K562 (cell line): ENCODE results near the gene MS4A7. TPM values are rescaled to one million over a fixed set of nuclear protein-coding genes. Genes with fewer than 3 reads are reported as not detected.

Experiments
- ATAC-seq: fragments of 200-7000 bp; cut with Tn5 transposase; 3 replicates; pipeline ENCODE4 v1.9.1; 2020; ENCODE audit warnings: moderate library complexity
- BruUV-seq: library from RNA; stranded (reverse); fragments of 400-500 nt; replicated peaks from 2 replicates; lab custom pipeline; 2021; lab: Mats Ljungman, UMichigan
- CTCF ChIA-PET: fragments of 300-600 bp; formaldehyde crosslinking; extraction: SDS; loops from one replicate; lab custom pipeline; 2021; ENCODE audit warnings: low intra/inter-chr PET ratio; lab: Yijun Ruan, JAX
- POLR2A ChIA-PET: fragments of 300-600, 350-650 bp; sonication (Branson Sonifier 250); formaldehyde crosslinking; extraction: SDS; loops from one replicate; lab custom pipeline; 2021; ENCODE audit warnings: antibody characterized with exemption, inconsistent platforms; lab: Yijun Ruan, JAX
- DNase-seq, 4 experiments: peaks; one replicate each; pipeline versions ENCODE4 v3.0.0 to v3.0.0-alpha.2; 2011 to 2018; ENCODE audit warnings: low spot score in 3 of 4, mixed read lengths in 3 of 4; ENCODE audit errors: extremely low read depth in 1 of 4
- FAIRE-seq: peaks from 2 replicates; lab custom pipeline; 2011; peaks lifted over from hg19 to GRCh38; lab: Jason Lieb, UNC
- H2AFZ ChIP-seq: 2 replicates; pipeline ENCODE4 v1.6.0; 2011; ENCODE audit warnings: low read depth, low read length, control low read depth, inconsistent platforms
- H3K27ac ChIP-seq: fragments of 200-600 bp; 3 replicates; pipeline ENCODE4 v1.8.0; 2011; ENCODE audit warnings: low read depth, mild to moderate bottlenecking, control low read depth, inconsistent platforms, low read length, moderate library complexity, mixed read lengths; ENCODE audit errors: extremely low read depth
- H3K27me3 ChIP-seq, 2 experiments: fragments of 300-600 bp in 1 of 2; 2 replicates in 1 of 2; 3 replicates in 1 of 2; pipeline versions ENCODE4 v1.6.0 to v1.8.0; 2011; ENCODE audit warnings: inconsistent platforms in 2 of 2, low read length in 2 of 2, mild to moderate bottlenecking in 1 of 2, mixed read lengths in 1 of 2, moderate library complexity in 1 of 2; ENCODE audit not compliant: control insufficient read depth in 2 of 2, insufficient read depth in 2 of 2
- H3K36me3 ChIP-seq: fragments of 300-600 bp; 3 replicates; pipeline ENCODE4 v1.8.0; 2011; ENCODE audit warnings: mild to moderate bottlenecking, low read length, inconsistent platforms; ENCODE audit not compliant: control insufficient read depth, insufficient read depth
- H3K4me1 ChIP-seq, 2 experiments: fragments of 200-600 bp in 1 of 2; replicated peaks in 1 of 2; 2 replicates in 1 of 2; 3 replicates in 1 of 2; pipeline versions ENCODE4 v1.5.1 to v1.8.0; 2011; ENCODE audit warnings: inconsistent platforms in 2 of 2, low read length in 2 of 2, mild to moderate bottlenecking in 1 of 2, mixed read lengths in 1 of 2, moderate library complexity in 1 of 2; ENCODE audit not compliant: control insufficient read depth in 2 of 2, insufficient read depth in 2 of 2
- H3K4me2 ChIP-seq: 2 replicates; pipeline ENCODE4 v1.6.1; 2011; ENCODE audit warnings: low read length, control low read depth, inconsistent platforms, mixed read lengths; ENCODE audit not compliant: insufficient read depth
- H3K4me3 ChIP-seq: fragments of 200-600 bp; sonication (generic), shearing (Covaris generic); 2 replicates; pipeline ENCODE4 v1.5.1; 2016; ENCODE audit warnings: control low read depth, inconsistent platforms
- H3K79me2 ChIP-seq: fragments of 200-600 bp; 3 replicates; pipeline ENCODE4 v1.8.0; 2011; ENCODE audit warnings: low read length, inconsistent platforms; ENCODE audit not compliant: control insufficient read depth, insufficient read depth
- H3K9ac ChIP-seq, 2 experiments: 2 replicates each; pipeline versions ENCODE4 v1.6.0 to v1.6.1; 2011; ENCODE audit warnings: low read depth in 2 of 2, low read length in 2 of 2, control low read depth in 1 of 2, inconsistent platforms in 1 of 2, mild to moderate bottlenecking in 1 of 2, mixed read lengths in 1 of 2; ENCODE audit not compliant: insufficient read depth in 1 of 2
- H3K9me1 ChIP-seq: one replicate; pipeline ENCODE4 v1.6.0; 2011; ENCODE audit warnings: inconsistent platforms, mild to moderate bottlenecking, low read length, moderate library complexity; ENCODE audit not compliant: control insufficient read depth, insufficient read depth
- H3K9me3 ChIP-seq: replicated peaks from 2 replicates; pipeline ENCODE4 v1.5.1; 2011; ENCODE audit warnings: low read depth, low read length, inconsistent platforms; ENCODE audit not compliant: control insufficient read depth, insufficient read depth
- H4K20me1 ChIP-seq: replicated peaks from 2 replicates; pipeline ENCODE4 v1.6.1; 2011; ENCODE audit warnings: low read length, inconsistent platforms, mixed read lengths; ENCODE audit not compliant: control insufficient read depth, insufficient read depth
- CBX5 ChIP-seq: IDR thresholded peaks from 2 replicates; pipeline ENCODE4 v1.6.1; 2014; ENCODE audit warnings: low read depth, borderline replicate concordance
- CREB3 ChIP-seq: fragments of 450-650 bp; conservative IDR thresholded peaks from 2 replicates; pipeline ENCODE4 v1.6.1; 2016; ENCODE audit warnings: missing genetic modification characterization, low read depth, mild to moderate bottlenecking, missing compliant biosample characterization, moderate library complexity
- ELK1 ChIP-seq: sonication (generic); formaldehyde crosslinking; IDR thresholded peaks from 2 replicates; pipeline ENCODE4 v1.8.1; 2022; ENCODE audit warnings: missing genetic modification reagents
- GABPB2 ChIP-seq: fragments of 250-450 bp; sonication (Bioruptor Pico); conservative IDR thresholded peaks from 2 replicates; pipeline ENCODE4 v1.5.1; 2021; ENCODE audit warnings: mild to moderate bottlenecking
- HNRNPUL1 ChIP-seq: fragments of 200-400 bp; formaldehyde crosslinking; IDR thresholded peaks from 2 replicates; pipeline ENCODE4 v1.6.1; 2017; ENCODE audit warnings: low read length
- JUND ChIP-seq, 2 experiments: IDR thresholded peaks; 2 replicates in 1 of 2; 3 replicates in 1 of 2; pipeline ENCODE4 v1.6.1; 2011; ENCODE audit warnings: borderline replicate concordance in 2 of 2, low read depth in 2 of 2, low read length in 2 of 2, improper control_type of control experiment in 1 of 2, missing biosample characterization in 1 of 2, missing genetic modification characterization in 1 of 2, missing genetic modification reagents in 1 of 2
- RBFOX2 ChIP-seq: fragments of 200-400 bp; formaldehyde crosslinking; IDR thresholded peaks from 2 replicates; pipeline ENCODE4 v1.6.1; 2017; ENCODE audit warnings: low read depth, mild to moderate bottlenecking, low read length, moderate library complexity
- RBM22 ChIP-seq: fragments of 200-400 bp; formaldehyde crosslinking; IDR thresholded peaks from 2 replicates; pipeline ENCODE4 v1.6.1; 2018; ENCODE audit warnings: low read length, low read depth; ENCODE audit not compliant: poor library complexity, severe bottlenecking
- SP1 ChIP-seq: sonication (generic); formaldehyde crosslinking; IDR thresholded peaks from 2 replicates; pipeline ENCODE4 v1.8.1; 2022; ENCODE audit warnings: mild to moderate bottlenecking, missing genetic modification reagents
- TSC22D4 ChIP-seq: fragments of 450-650 bp; IDR thresholded peaks from 2 replicates; pipeline ENCODE4 v1.6.1; 2016; ENCODE audit warnings: missing genetic modification characterization, missing biosample characterization, control low read depth
- U2AF1 ChIP-seq: fragments of 200-400 bp; formaldehyde crosslinking; optimal IDR thresholded peaks from 2 replicates; pipeline ENCODE3; 2017; ENCODE audit warnings: mild to moderate bottlenecking, low read depth, low read length, moderate library complexity
- USF1 ChIP-seq: sonication (generic); formaldehyde crosslinking; IDR thresholded peaks from 2 replicates; pipeline ENCODE4 v1.9.0; 2022; ENCODE audit warnings: mild to moderate bottlenecking, missing genetic modification reagents
- ZKSCAN8 ChIP-seq: fragments of 200-800 bp; sonication (Bioruptor generic); IDR thresholded peaks from 2 replicates; pipeline ENCODE4 v1.6.1; 2016; ENCODE audit warnings: missing genetic modification characterization, missing compliant biosample characterization
- ZNF121 ChIP-seq: sonication (generic); formaldehyde crosslinking; conservative IDR thresholded peaks from 2 replicates; pipeline ENCODE4 v1.8.0; 2022; ENCODE audit warnings: missing genetic modification reagents
- WGBS: fragments of 100-300 bp; shearing (Covaris generic); methylation state at CpG from one replicate; pipeline ENCODE4 v1.1.6; 2016; ENCODE audit warnings: low coverage, mixed read lengths; ENCODE audit not compliant: insufficient coverage; ENCODE audit errors: missing lambda C conversion rate; 5-methylcytosine and 5-hydroxymethylcytosine counted together
- in situ Hi-C: fragments of 300-500 bp; cut with MboI; formaldehyde crosslinking; loops from 4 replicates; pipeline ENCODE4 v1.15.0; 2018; ENCODE audit warnings: inconsistent platforms, mixed read lengths
- intact Hi-C: fragments of 100-400 bp; cut with micrococcal nuclease; formaldehyde crosslinking; loops from 2 replicates; pipeline ENCODE4 v1.14.2; 2022
- polyA plus RNA-seq, 8 experiments: library from polyadenylated mRNA; depleted of rRNA in 4 of 8; stranded (reverse) in 5 of 8; unstranded in 3 of 8; fragments of >200 nt; fragmentation: Nextera tagmentation in 2 of 8; fragmentation: Illumina TruSeq in 1 of 8; extraction: Ambion mirVana in 2 of 8; extraction: Trizol in 1 of 8; gene quantifications; 2 replicates each; pipeline versions ENCODE4 v1.2.1 to v1.2.3, GENCODE V29; 2011 to 2014; ENCODE audit warnings: inconsistent platforms in 1 of 8, missing spikeins in 1 of 8
- total RNA-seq, 7 experiments: library from RNA; depleted of rRNA in 6 of 7; stranded (reverse); fragments of >200 nt in 6 of 7; fragmentation: Illumina TruSeq in 2 of 7; extraction: Trizol in 2 of 7; gene quantifications; 2 replicates each; pipeline versions ENCODE4 v1.2.1 to v1.2.3, GENCODE V29; 2011 to 2021; ENCODE audit warnings: low replicate concordance in 1 of 7

MS4A7 gene
- total and polyA plus RNA-seq, 9 of the 15 experiments (the other 6 are each of a cell fraction or from before 2014, with no cell fraction given), result not detected

- no peak for FAIRE-seq
- in situ Hi-C loops, result no loop called here
- POLR2A ChIA-PET, result no interaction called here
Measured at GRCh38 chr11:60394666-60395380, 16.5 kb downstream of the MS4A7 start.

GRCh38 chr11:60396382-60396781, 18.1 kb downstream of the MS4A7 start, which contains the start of gene MS4A14:
TSS of gene MS4A14 (plus strand) at chr11:60396459. CDS start at chr11:60396579, 120 bp downstream.
- CTCF ChIA-PET, result no interaction called here
- TF ChIP-seq RBFOX2 (no peak), SP1 (no peak), USF1 (CRISPR knock-in tag) (no peak), HNRNPUL1 (no peak), U2AF1 (no peak), CREB3 (tag) (no peak), ZKSCAN8 (CRISPR knock-in tag) (no peak), TSC22D4 (tag) (no peak), CBX5 (no peak), GABPB2 (CRISPR knock-in tag) (no peak), JUND (IDR thresholded peaks at IDR 0.05; ENCODE audit: borderline replicate concordance, low read depth, low read length) (no peak), JUND (tag; IDR thresholded peaks at IDR 0.05; ENCODE audit: borderline replicate concordance, low read depth, low read length) (no peak), ELK1 (CRISPR knock-in tag) (no peak)
- Histone ChIP-seq H4K20me1 (no peaks in the 10 kb centered on the region), H3K36me3 (no peaks in the 10 kb centered on the region), H3K27ac (no peak within 1 kb of the TSS), H3K9me3 (no peaks in the 10 kb centered on the region), H3K4me2 (no peak within 1 kb of the TSS), H2AFZ (no peak within 1 kb of the TSS), H3K4me3 (no peak within 1 kb of the TSS), H3K9me1 (no peaks in the 10 kb centered on the region), H3K9ac (no peak within 1 kb of the TSS), H3K27me3 (no peaks in the 10 kb centered on the region), H3K79me2 (no peaks in the 10 kb centered on the region), H3K4me1 (no peaks in the 10 kb centered on the region)
- intact Hi-C loops, result no loop called here
- WGBS, result 0% methylated on average over 3 of the region's 3 CpGs
- in situ Hi-C loops, result no loop called here
- POLR2A ChIA-PET, result no interaction called here
- no peak for ATAC-seq
- BruUV-seq, result no TSS peak
- FAIRE-seq, result no peak
- DNase-seq, result no peak

More at GRCh38 chr11:60394666-60395380, 16.5 kb downstream of the MS4A7 start:
- no peak for ATAC-seq
- H4K20me1 ChIP-seq, result no peaks in the 10 kb centered on the region
- CTCF ChIA-PET, result no interaction called here
- no peaks in the 10 kb centered on the region for H3K36me3 ChIP-seq
- H3K9ac ChIP-seq, result no peak overlapping the region
- H3K4me2 ChIP-seq, result no peak overlapping the region
- 2% methylated on average over 7 of the region's 7 CpGs for WGBS
- TF ChIP-seq ZNF121 (CRISPR knock-in tag) (no peak), RBM22 (no peak)
- BruUV-seq, result no TSS peak
- DNase-seq, result no peak
- H3K9me1 ChIP-seq, result no peaks in the 10 kb centered on the region
- no peaks in the 10 kb centered on the region for H3K4me1 ChIP-seq
- no peaks in the 10 kb centered on the region for H3K27me3 ChIP-seq
- no peaks in the 10 kb centered on the region for H3K79me2 ChIP-seq
- H2AFZ ChIP-seq, result no peak overlapping the region
- H3K27ac ChIP-seq, result no peak overlapping the region
- no peaks in the 10 kb centered on the region for H3K9me3 ChIP-seq
- intact Hi-C loops, result no loop called here
- no peak overlapping the region for H3K4me3 ChIP-seq
